Endothelial cell of umbilical vein (primary cell): Measurements from ENCODE around the gene ICAM1. TPM values are rescaled to one million over a fixed set of nuclear protein-coding genes. Genes with fewer than 3 reads are reported as not detected.

ENCODE experiments used
- BruUV-seq: library from RNA; stranded (reverse); fragments of 400-500 nt; replicated peaks from 2 replicates; lab custom pipeline; 2021; lab: Mats Ljungman, UMichigan
- CTCF ChIA-PET: fragments of 300-600, 350-600 bp; sonication (Branson Sonifier 250); formaldehyde crosslinking; loops from one replicate; lab custom pipeline; 2021; ENCODE audit warnings: antibody characterized with exemption, inconsistent platforms; lab: Charles Lee
- POLR2A ChIA-PET: fragments of 300-600, 350-600 bp; sonication (Branson Sonifier 250); formaldehyde crosslinking; loops from one replicate; lab custom pipeline; 2021; ENCODE audit warnings: antibody characterized with exemption, inconsistent platforms; lab: Charles Lee
- DNase-seq: peaks from one replicate; pipeline ENCODE4 v3.0.0-alpha.2; 2011; ENCODE audit warnings: low read depth, low spot score
- FAIRE-seq: peaks from 2 replicates; lab custom pipeline; 2011; peaks lifted over from hg19 to GRCh38; lab: Jason Lieb, UNC
- H2AFZ ChIP-seq: 2 replicates; pipeline ENCODE4 v1.6.0; 2012; ENCODE audit warnings: low read depth, low read length, control low read depth, inconsistent platforms
- H3K27ac ChIP-seq: 2 replicates; pipeline ENCODE4 v1.5.1; 2011; ENCODE audit warnings: low read depth, mild to moderate bottlenecking, control low read depth, low read length, moderate library complexity; ENCODE audit not compliant: insufficient read depth
- H3K27me3 ChIP-seq, 2 experiments: 2 replicates each; pipeline versions ENCODE4 v1.6.0 to v1.6.1; 2011; ENCODE audit warnings: low read length in 2 of 2, mixed read lengths in 1 of 2; ENCODE audit not compliant: control insufficient read depth in 2 of 2, insufficient read depth in 2 of 2
- H3K36me3 ChIP-seq, 2 experiments: 2 replicates in 1 of 2; 3 replicates in 1 of 2; pipeline ENCODE4 v1.5.1; 2011; ENCODE audit warnings: low read length in 2 of 2, mild to moderate bottlenecking in 1 of 2, moderate library complexity in 1 of 2; ENCODE audit not compliant: control insufficient read depth in 2 of 2, insufficient read depth in 2 of 2; ENCODE audit errors: extremely low read depth in 1 of 2
- H3K4me1 ChIP-seq: 3 replicates; pipeline ENCODE4 v1.5.1; 2011; ENCODE audit warnings: mild to moderate bottlenecking, low read length; ENCODE audit not compliant: control insufficient read depth, insufficient read depth; ENCODE audit errors: extremely low read depth
- H3K4me2 ChIP-seq: 2 replicates; pipeline ENCODE4 v1.6.1; 2011; ENCODE audit warnings: low read length, control low read depth, mixed read lengths; ENCODE audit not compliant: insufficient read depth
- H3K4me3 ChIP-seq, 3 experiments: fragments of 200-600 bp in 1 of 3; sonication (generic), shearing (Covaris generic) in 1 of 3; replicated peaks in 1 of 3; 2 replicates each; pipeline ENCODE4 v1.5.1; 2011 to 2016; ENCODE audit warnings: control low read depth in 3 of 3, low read length in 3 of 3, mild to moderate bottlenecking in 2 of 3, inconsistent platforms in 1 of 3, low read depth in 1 of 3, moderate library complexity in 1 of 3; ENCODE audit not compliant: insufficient read depth in 1 of 3
- H3K79me2 ChIP-seq: 2 replicates; pipeline ENCODE4 v1.6.0; 2012; ENCODE audit warnings: low read length, inconsistent platforms; ENCODE audit not compliant: control insufficient read depth, insufficient read depth
- H3K9ac ChIP-seq: replicated peaks from 2 replicates; pipeline ENCODE3; 2011; ENCODE audit warnings: low read length, control low read depth; ENCODE audit not compliant: insufficient read depth; ENCODE audit errors: extremely low read depth
- H3K9me1 ChIP-seq: replicated peaks from 3 replicates; pipeline ENCODE4 v1.6.0; 2011; ENCODE audit warnings: mild to moderate bottlenecking, low read length; ENCODE audit not compliant: control insufficient read depth, insufficient read depth; ENCODE audit errors: extremely low read depth
- H3K9me3 ChIP-seq: replicated peaks from 2 replicates; pipeline ENCODE4 v1.5.1; 2012; ENCODE audit warnings: low read length, inconsistent platforms; ENCODE audit not compliant: control insufficient read depth, insufficient read depth
- H4K20me1 ChIP-seq: replicated peaks from 2 replicates; pipeline ENCODE3; 2011; ENCODE audit warnings: mild to moderate bottlenecking, low read length; ENCODE audit not compliant: control insufficient read depth, insufficient read depth; ENCODE audit errors: extremely low read depth
- FOS ChIP-seq: IDR thresholded peaks from 2 replicates; pipeline ENCODE4 v1.6.1; 2011; ENCODE audit warnings: mild to moderate bottlenecking, low read length, moderate library complexity, borderline replicate concordance; ENCODE audit not compliant: insufficient read depth
- GATA2 ChIP-seq: IDR thresholded peaks from 2 replicates; pipeline ENCODE4 v1.7.0; 2011; ENCODE audit warnings: low read depth, mild to moderate bottlenecking, moderate library complexity, mixed read lengths, low read length; ENCODE audit not compliant: insufficient read length, insufficient read depth
- JUN ChIP-seq: IDR thresholded peaks from 2 replicates; pipeline ENCODE4 v1.6.1; 2011; ENCODE audit warnings: borderline replicate concordance, low read depth; ENCODE audit not compliant: insufficient read length, insufficient read depth
- MYC ChIP-seq: IDR thresholded peaks from one replicate; pipeline ENCODE4 v1.6.1; 2011; ENCODE audit warnings: mild to moderate bottlenecking, low read depth, low read length
- POLR2A ChIP-seq: IDR thresholded peaks from 2 replicates; pipeline ENCODE4 v1.6.1; 2012; ENCODE audit warnings: low read depth, mild to moderate bottlenecking, control low read depth, low read length
- POLR2AphosphoS5 ChIP-seq: IDR thresholded peaks from 2 replicates; pipeline ENCODE4 v1.6.1; 2012; ENCODE audit warnings: low read depth, mild to moderate bottlenecking, control low read depth, low read length, moderate library complexity; ENCODE audit not compliant: insufficient read depth
- dilution Hi-C: fragments of 300-500 bp; cut with MboI; formaldehyde crosslinking; loops from one replicate; pipeline ENCODE4 v1.15.0; 2019; ENCODE audit warnings: low sequenced_read_pairs; ENCODE audit not compliant: extremely low pct_ligation_motif_present
- intact Hi-C: fragments of 100-400 bp; cut with micrococcal nuclease; formaldehyde crosslinking; loops from one replicate; pipeline ENCODE4 v1.10.0; 2022
- polyA plus RNA-seq, 4 experiments: library from polyadenylated mRNA; depleted of rRNA in 3 of 4; stranded (reverse) in 3 of 4; unstranded in 1 of 4; fragments of >200 nt; gene quantifications; 2 replicates each; pipeline versions ENCODE4 v1.2.1 to v1.2.3, GENCODE V29; 2011 to 2012; ENCODE audit warnings: missing spikeins in 1 of 4
- total RNA-seq: library from RNA; stranded (reverse); gene quantifications from 2 replicates; pipeline ENCODE4 v1.2.3, GENCODE V29; 2021
- TF ChIP-seq, protein P1 (sequence below): IDR thresholded peaks from 2 replicates; pipeline ENCODE4 v1.6.1; 2011; ENCODE audit not compliant: insufficient read depth, insufficient read length
- TF ChIP-seq, protein P2 (sequence below), 2 donors: IDR thresholded peaks; 1 replicate in 1 of 2; 2 replicates in 1 of 2; pipeline ENCODE4 v1.5.1; 2011; ENCODE audit warnings: low read length in 2 of 2, mild to moderate bottlenecking in 2 of 2, moderate library complexity in 2 of 2, control low read depth in 1 of 2, inconsistent platforms in 1 of 2, low read depth in 1 of 2; ENCODE audit not compliant: insufficient read depth in 1 of 2; ENCODE audit errors: extremely low read depth in 1 of 2

ICAM1 gene
- total and polyA plus RNA-seq, 2 donors (not counting 3 experiments of a cell fraction or from before 2014, with no cell fraction given): 20.5 to 30.4 TPM

DNA sequence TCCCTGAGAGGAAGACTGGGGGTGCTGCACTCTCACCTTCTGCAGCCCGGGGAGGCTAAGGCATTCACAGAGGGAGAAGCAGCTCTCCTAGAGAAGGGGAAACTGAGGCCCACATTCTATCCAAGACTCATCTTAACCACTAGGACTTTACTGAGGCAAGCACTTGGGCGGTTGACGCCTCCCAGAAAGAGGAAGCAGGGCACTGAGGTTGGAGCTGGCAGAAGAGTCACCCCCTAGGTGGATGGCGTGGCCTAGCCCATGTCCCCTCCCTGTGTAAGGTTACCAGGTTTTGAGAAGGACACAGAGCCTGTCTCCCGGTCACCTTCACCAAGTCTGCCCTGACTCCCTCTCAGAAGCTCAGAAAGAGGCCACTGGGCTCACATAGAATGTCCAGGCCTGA is 42.5 kb upstream of the ICAM1 start:
- no peak overlapping the region for H2AFZ ChIP-seq
- no peak for DNase-seq
- no peaks in the 10 kb centered on the region for H3K9me1 ChIP-seq
- H3K4me2 ChIP-seq: no peak overlapping the region
- intact Hi-C loops (no loop called here), dilution Hi-C loops (no loop called here)
- H3K27ac ChIP-seq: no peak overlapping the region
- no peaks in the 10 kb centered on the region for H4K20me1 ChIP-seq
- no peaks in the 10 kb centered on the region for H3K27me3 ChIP-seq
- BruUV-seq: no TSS peak
- peaks cover 6% of the 10 kb centered on the region for H3K4me1 ChIP-seq
- H3K9ac ChIP-seq: no peak overlapping the region
- ChIA-PET CTCF (interaction anchor here (0.6 to 7.0 kb wide), 17 partner anchors 9 to 1114 kb away, joined by 3 to 48 read pairs (median 6); partner anchors contain the start of gene DNMT1), POLR2A (no interaction called here)
- no peaks in the 10 kb centered on the region for H3K36me3 ChIP-seq
- TF ChIP-seq, protein P1, sequence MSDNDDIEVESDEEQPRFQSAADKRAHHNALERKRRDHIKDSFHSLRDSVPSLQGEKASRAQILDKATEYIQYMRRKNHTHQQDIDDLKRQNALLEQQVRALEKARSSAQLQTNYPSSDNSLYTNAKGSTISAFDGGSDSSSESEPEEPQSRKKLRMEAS: no peak
- TF ChIP-seq JUN (no peak), POLR2A (no peak), POLR2AphosphoS5 (no peak), FOS (no peak), GATA2 (no peak), MYC (no peak)
- TF ChIP-seq, protein P2, sequence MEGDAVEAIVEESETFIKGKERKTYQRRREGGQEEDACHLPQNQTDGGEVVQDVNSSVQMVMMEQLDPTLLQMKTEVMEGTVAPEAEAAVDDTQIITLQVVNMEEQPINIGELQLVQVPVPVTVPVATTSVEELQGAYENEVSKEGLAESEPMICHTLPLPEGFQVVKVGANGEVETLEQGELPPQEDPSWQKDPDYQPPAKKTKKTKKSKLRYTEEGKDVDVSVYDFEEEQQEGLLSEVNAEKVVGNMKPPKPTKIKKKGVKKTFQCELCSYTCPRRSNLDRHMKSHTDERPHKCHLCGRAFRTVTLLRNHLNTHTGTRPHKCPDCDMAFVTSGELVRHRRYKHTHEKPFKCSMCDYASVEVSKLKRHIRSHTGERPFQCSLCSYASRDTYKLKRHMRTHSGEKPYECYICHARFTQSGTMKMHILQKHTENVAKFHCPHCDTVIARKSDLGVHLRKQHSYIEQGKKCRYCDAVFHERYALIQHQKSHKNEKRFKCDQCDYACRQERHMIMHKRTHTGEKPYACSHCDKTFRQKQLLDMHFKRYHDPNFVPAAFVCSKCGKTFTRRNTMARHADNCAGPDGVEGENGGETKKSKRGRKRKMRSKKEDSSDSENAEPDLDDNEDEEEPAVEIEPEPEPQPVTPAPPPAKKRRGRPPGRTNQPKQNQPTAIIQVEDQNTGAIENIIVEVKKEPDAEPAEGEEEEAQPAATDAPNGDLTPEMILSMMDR (IDR thresholded peaks at IDR 0.05; ENCODE audit: extremely low read depth in 1 of 2, insufficient read depth in 1 of 2, low read depth in 1 of 2, low read length in 2 of 2): no peak
- no peaks in the 10 kb centered on the region for H3K79me2 ChIP-seq
- no peak for FAIRE-seq
- H3K4me3 ChIP-seq: no peak overlapping the region
- H3K9me3 ChIP-seq: no peaks in the 10 kb centered on the region
